Fibroblast of lung (primary cell): ENCODE data around the gene SF3B5. TPM values are rescaled to one million over a fixed set of nuclear protein-coding genes. Genes with fewer than 3 reads are reported as not detected.
"Not testable (repeated sequence)": the region's sequence is repeated elsewhere in the genome, so short reads cannot be mapped to it uniquely, and the experiment has no call there.

Experiments used
- DNase-seq, 2 donors: peaks; one replicate each; pipeline versions ENCODE4 v3.0.0 to v3.0.0-alpha.2; 2010; ENCODE audit warnings: low read depth in 2 of 2
- H2AFZ ChIP-seq: 2 replicates; pipeline ENCODE4 v1.5.1; 2012; ENCODE audit warnings: low read length, control low read depth, inconsistent platforms
- H3K27ac ChIP-seq: 2 replicates; pipeline ENCODE4 v1.5.1; 2011; ENCODE audit warnings: low read length, control low read depth; ENCODE audit not compliant: insufficient read depth
- H3K27me3 ChIP-seq: 2 replicates; pipeline ENCODE4 v1.5.1; 2011; ENCODE audit warnings: mild to moderate bottlenecking, low read length; ENCODE audit not compliant: control insufficient read depth, insufficient read depth
- H3K36me3 ChIP-seq: 2 replicates; pipeline ENCODE4 v1.5.1; 2011; ENCODE audit warnings: low read length; ENCODE audit not compliant: control insufficient read depth, insufficient read depth
- H3K4me1 ChIP-seq: 2 replicates; pipeline ENCODE4 v1.5.1; 2011; ENCODE audit warnings: low read length; ENCODE audit not compliant: control insufficient read depth, insufficient read depth; ENCODE audit errors: extremely low read depth
- H3K4me2 ChIP-seq: 2 replicates; pipeline ENCODE4 v1.5.1; 2011; ENCODE audit warnings: low read length, control low read depth; ENCODE audit not compliant: insufficient read depth; ENCODE audit errors: extremely low read depth
- H3K4me3 ChIP-seq, 4 experiments: fragments of 200-600 bp in 1 of 4; sonication (generic) in 1 of 4; replicated peaks in 1 of 4; 2 replicates each; pipeline ENCODE4 v1.5.1; 2011 to 2016; ENCODE audit warnings: low read length in 4 of 4, low read depth in 3 of 4, mild to moderate bottlenecking in 3 of 4, control low read depth in 2 of 4, inconsistent platforms in 1 of 4, mixed read lengths in 1 of 4; ENCODE audit not compliant: insufficient read depth in 1 of 4; ENCODE audit errors: control extremely low read depth in 1 of 4
- H3K79me2 ChIP-seq: 2 replicates; pipeline ENCODE4 v1.5.1; 2012; ENCODE audit warnings: mild to moderate bottlenecking, low read length, inconsistent platforms; ENCODE audit not compliant: control insufficient read depth, insufficient read depth
- H3K9ac ChIP-seq: 2 replicates; pipeline ENCODE4 v1.5.1; 2011; ENCODE audit warnings: mild to moderate bottlenecking, low read length, control low read depth; ENCODE audit not compliant: insufficient read depth
- H3K9me3 ChIP-seq: 2 replicates; pipeline ENCODE4 v1.5.1; 2012; ENCODE audit warnings: low read depth, low read length; ENCODE audit not compliant: control insufficient read depth, insufficient read depth
- H4K20me1 ChIP-seq: 2 replicates; pipeline ENCODE4 v1.5.1; 2011; ENCODE audit warnings: low read length; ENCODE audit not compliant: control insufficient read depth, insufficient read depth; ENCODE audit errors: extremely low read depth
- CTCF ChIP-seq, 2 donors: IDR thresholded peaks in 1 of 2; conservative IDR thresholded peaks in 1 of 2; 1 replicate in 1 of 2; 2 replicates in 1 of 2; pipeline ENCODE4 v1.5.1; 2011 to 2012; ENCODE audit warnings: low read length in 2 of 2, control low read depth in 1 of 2, inconsistent platforms in 1 of 2, low read depth in 1 of 2, mild to moderate bottlenecking in 1 of 2
- EZH2 ChIP-seq: IDR thresholded peaks from 2 replicates; pipeline ENCODE4 v1.5.1; 2012; ENCODE audit warnings: low read length, control low read depth, mild to moderate bottlenecking; ENCODE audit errors: missing control alignments
- polyA plus RNA-seq, 2 donors: library from polyadenylated mRNA; depleted of rRNA in 1 of 2; stranded (reverse) in 1 of 2; unstranded in 1 of 2; fragments of >200 nt; gene quantifications; 2 replicates each; pipeline ENCODE4 v1.2.1, GENCODE V29; 2011 to 2012; ENCODE audit warnings: missing spikeins in 1 of 2
- total RNA-seq: library from RNA; depleted of rRNA; stranded (reverse); fragments of >200 nt; gene quantifications from 2 replicates; pipeline ENCODE4 v1.2.1, GENCODE V29; 2014

Gene SF3B5
- total and polyA plus RNA-seq, 2 donors (not counting 1 experiment from before 2014, with no cell fraction given) = 75.1 to 148 TPM

DNA sequence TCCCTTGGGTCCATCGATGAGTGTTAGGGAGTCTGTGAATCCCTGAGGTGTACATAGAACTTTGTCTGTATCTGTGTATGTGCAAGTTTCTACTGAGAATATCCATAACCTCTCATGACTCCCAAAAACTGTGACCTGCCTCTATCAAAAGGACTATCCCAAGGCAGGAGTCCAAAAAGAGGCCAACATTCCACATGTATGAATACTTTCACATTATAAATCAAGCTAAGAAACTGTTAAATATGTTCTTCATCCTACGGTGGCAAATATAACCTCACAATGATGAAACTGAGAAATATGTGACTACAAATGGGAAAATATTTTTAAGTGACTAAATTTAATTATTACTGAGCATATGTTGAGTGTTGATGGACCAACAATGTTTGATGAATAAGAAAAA lies 38.8 kb upstream of the SF3B5 start:
- peak; percentile 12 to 20 for DNase-seq
- H4K20me1 ChIP-seq = no peaks in the 10 kb centered on the region

GRCh38 chr6:144133225-144133821 lies 38.0 kb upstream of the SF3B5 start:
- no peak overlapping the region for H2AFZ ChIP-seq
- H4K20me1 ChIP-seq = no peaks in the 10 kb centered on the region
- no peak overlapping the region for H3K4me3 ChIP-seq
- H3K27me3 ChIP-seq = no peaks in the 10 kb centered on the region
- DNase-seq = no peak
- H3K4me2 ChIP-seq = no peak overlapping the region
- no peaks in the 10 kb centered on the region for H3K36me3 ChIP-seq
- no peak overlapping the region for H3K27ac ChIP-seq
- no peaks in the 10 kb centered on the region for H3K9me3 ChIP-seq
- no peak overlapping the region for H3K9ac ChIP-seq
- TF ChIP-seq CTCF (conservative IDR thresholded peaks at IDR 0.05 in 1 of 2, IDR thresholded peaks at IDR 0.05 in 1 of 2; ENCODE audit: low read depth in 1 of 2, low read length in 2 of 2) (no peak), EZH2 (no peak)
- no peaks in the 10 kb centered on the region for H3K79me2 ChIP-seq
- H3K4me1 ChIP-seq = peaks cover 2% of the 10 kb centered on the region

More for the DNA sequence above, 38.8 kb upstream of the SF3B5 start:
- no peaks in the 10 kb centered on the region for H3K27me3 ChIP-seq
- no peak overlapping the region for H3K9ac ChIP-seq
- H3K4me2 ChIP-seq = no peak overlapping the region
- peaks cover 2% of the 10 kb centered on the region for H3K4me1 ChIP-seq
- H3K27ac ChIP-seq = no peak overlapping the region
- H3K9me3 ChIP-seq = no peaks in the 10 kb centered on the region
- no peaks in the 10 kb centered on the region for H3K36me3 ChIP-seq
- H3K4me3 ChIP-seq = no peak overlapping the region
- TF ChIP-seq CTCF (conservative IDR thresholded peaks at IDR 0.05 in 1 of 2, IDR thresholded peaks at IDR 0.05 in 1 of 2; ENCODE audit: low read depth in 1 of 2, low read length in 2 of 2) (no peak), EZH2 (no peak)
- no peaks in the 10 kb centered on the region for H3K79me2 ChIP-seq
- no peak overlapping the region for H2AFZ ChIP-seq

GRCh38 chr6:144132167-144132690 lies 36.9 kb upstream of the SF3B5 start:
- not testable (repeated sequence) for H3K9me3 ChIP-seq, H3K9ac ChIP-seq, H3K36me3 ChIP-seq, DNase-seq, H3K4me2 ChIP-seq, H3K4me3 ChIP-seq, H3K4me1 ChIP-seq, H3K79me2 ChIP-seq, H3K27me3 ChIP-seq, H4K20me1 ChIP-seq, H2AFZ ChIP-seq, H3K27ac ChIP-seq
